ENCODE results near the gene STAC3. TPM values are rescaled to one million over a fixed set of nuclear protein-coding genes. Genes with fewer than 3 reads are reported as not detected.

Gene STAC3
- total RNA-seq, 1 donor from 2014 or later: 0.75 TPM

GRCh38 chr12:57216014-57216911 lies 34.7 kb downstream of the STAC3 start, which contains the start of gene NXPH4:
Gene NXPH4, plus strand, starts transcription at chr12:57216794. Its CDS starts 176 bp downstream, at chr12:57216970.
- H3K9me3 Mint-ChIP-seq (ENCODE audit: unreplicated experiment): no peaks in the 10 kb centered on the region
- H3K9ac ChIP-seq (ENCODE audit: low read length): peak within 1 kb of the TSS; percentile 31
- no peak within 1 kb of the TSS for H2AFZ ChIP-seq (ENCODE audit: low read depth, low read length)

DNA sequence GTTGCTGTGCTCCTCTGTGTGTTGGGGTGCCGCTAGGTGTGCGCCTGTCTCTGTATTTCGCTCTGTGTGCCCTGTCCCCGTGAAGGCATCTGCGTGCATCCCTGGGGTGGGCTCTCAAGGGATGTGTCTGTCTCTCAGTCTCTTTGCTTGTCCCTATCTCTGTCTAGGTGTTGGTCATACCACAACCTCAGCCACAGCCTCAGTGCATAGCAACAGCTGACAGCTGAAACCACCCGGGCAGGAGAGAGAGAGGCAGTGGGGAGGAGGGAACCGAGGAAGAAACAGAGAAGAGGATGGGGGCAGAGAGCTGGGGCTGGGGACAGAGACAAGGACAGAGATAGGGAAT lies 35.3 kb downstream of the STAC3 start:
- Histone ChIP-seq H3K79me2 (ENCODE audit: insufficient read depth, low read length) (no peaks in the 10 kb centered on the region), H4K20me1 (ENCODE audit: insufficient read depth, low read length) (peaks cover 74% of the 10 kb centered on the region), H3K36me3 (ENCODE audit: insufficient read depth, low read length) (no peaks in the 10 kb centered on the region), H2AFZ (ENCODE audit: low read depth, low read length) (no peak overlapping the region), H3K9me3 (ENCODE audit: insufficient read depth, low read depth, low read length) (peaks cover 3% of the 10 kb centered on the region), H3K27ac (ENCODE audit: low read depth, low read length) (no peak overlapping the region), H3K9ac (ENCODE audit: low read length) (no peak overlapping the region), H3K4me2 (ENCODE audit: low read length) (peak overlapping the region; percentile 84), H3K27me3 (ENCODE audit: insufficient read depth, low read length) (peaks cover 49% of the 10 kb centered on the region), H3K4me1 (ENCODE audit: insufficient read depth, low read length) (peaks cover 11% of the 10 kb centered on the region), H3K4me3 (ENCODE audit: insufficient read depth, low read depth, low read length) (no peak overlapping the region)
- DNase-seq (ENCODE audit: low read depth) (no peak), FAIRE-seq (no peak)
- Mint-ChIP-seq H3K9me3 (ENCODE audit: unreplicated experiment) (no peaks in the 10 kb centered on the region), H3K36me3 (ENCODE audit: low read depth, unreplicated experiment) (peaks cover 9% of the 10 kb centered on the region), H3K27ac (ENCODE audit: unreplicated experiment) (peak overlapping the region; percentile 12), H3K4me3 (ENCODE audit: unreplicated experiment) (peak overlapping the region; percentile 70), H3K27me3 (ENCODE audit: low read depth, unreplicated experiment) (peaks cover 35% of the 10 kb centered on the region), H3K4me1 (ENCODE audit: low read depth, unreplicated experiment) (peaks cover 40% of the 10 kb centered on the region)
- no peak for TF ChIP-seq EZH2 (IDR thresholded peaks at IDR 0.05; ENCODE audit: insufficient read depth, low read length)
- TF ChIP-seq, protein P1, sequence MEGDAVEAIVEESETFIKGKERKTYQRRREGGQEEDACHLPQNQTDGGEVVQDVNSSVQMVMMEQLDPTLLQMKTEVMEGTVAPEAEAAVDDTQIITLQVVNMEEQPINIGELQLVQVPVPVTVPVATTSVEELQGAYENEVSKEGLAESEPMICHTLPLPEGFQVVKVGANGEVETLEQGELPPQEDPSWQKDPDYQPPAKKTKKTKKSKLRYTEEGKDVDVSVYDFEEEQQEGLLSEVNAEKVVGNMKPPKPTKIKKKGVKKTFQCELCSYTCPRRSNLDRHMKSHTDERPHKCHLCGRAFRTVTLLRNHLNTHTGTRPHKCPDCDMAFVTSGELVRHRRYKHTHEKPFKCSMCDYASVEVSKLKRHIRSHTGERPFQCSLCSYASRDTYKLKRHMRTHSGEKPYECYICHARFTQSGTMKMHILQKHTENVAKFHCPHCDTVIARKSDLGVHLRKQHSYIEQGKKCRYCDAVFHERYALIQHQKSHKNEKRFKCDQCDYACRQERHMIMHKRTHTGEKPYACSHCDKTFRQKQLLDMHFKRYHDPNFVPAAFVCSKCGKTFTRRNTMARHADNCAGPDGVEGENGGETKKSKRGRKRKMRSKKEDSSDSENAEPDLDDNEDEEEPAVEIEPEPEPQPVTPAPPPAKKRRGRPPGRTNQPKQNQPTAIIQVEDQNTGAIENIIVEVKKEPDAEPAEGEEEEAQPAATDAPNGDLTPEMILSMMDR (IDR thresholded peaks at IDR 0.05; ENCODE audit: insufficient read depth, low read depth, low read length): no peak

More at GRCh38 chr12:57216014-57216911, 34.7 kb downstream of the STAC3 start, which contains the start of gene NXPH4:
- peak within 1 kb of the TSS; percentile 96 for H3K27ac Mint-ChIP-seq (ENCODE audit: unreplicated experiment)
- H3K4me2 ChIP-seq (ENCODE audit: low read length): peak within 1 kb of the TSS; percentile 84
- peaks cover 9% of the 10 kb centered on the region for H3K36me3 Mint-ChIP-seq (ENCODE audit: low read depth, unreplicated experiment)
- no peaks in the 10 kb centered on the region for H3K36me3 ChIP-seq (ENCODE audit: insufficient read depth, low read length)
- H3K4me1 ChIP-seq (ENCODE audit: insufficient read depth, low read length): peaks cover 11% of the 10 kb centered on the region
- TF ChIP-seq, protein P1 (IDR thresholded peaks at IDR 0.05; ENCODE audit: insufficient read depth, low read depth, low read length): no peak
- peak; percentile 69 for TF ChIP-seq EZH2 (IDR thresholded peaks at IDR 0.05; ENCODE audit: insufficient read depth, low read length)
- H4K20me1 ChIP-seq (ENCODE audit: insufficient read depth, low read length): peaks cover 72% of the 10 kb centered on the region
- peak within 1 kb of the TSS; percentile 90 for H3K4me3 Mint-ChIP-seq (ENCODE audit: unreplicated experiment)
- H3K4me1 Mint-ChIP-seq (ENCODE audit: low read depth, unreplicated experiment): peaks cover 42% of the 10 kb centered on the region
- H3K27ac ChIP-seq (ENCODE audit: low read depth, low read length): no peak within 1 kb of the TSS
- FAIRE-seq (no peak), DNase-seq (ENCODE audit: low read depth) (no peak)
- H3K9me3 ChIP-seq (ENCODE audit: insufficient read depth, low read depth, low read length): peaks cover 3% of the 10 kb centered on the region
- no peaks in the 10 kb centered on the region for H3K79me2 ChIP-seq (ENCODE audit: insufficient read depth, low read length)
- peaks cover 55% of the 10 kb centered on the region for H3K27me3 ChIP-seq (ENCODE audit: insufficient read depth, low read length)
- H3K27me3 Mint-ChIP-seq (ENCODE audit: low read depth, unreplicated experiment): peaks cover 41% of the 10 kb centered on the region
- H3K4me3 ChIP-seq (ENCODE audit: insufficient read depth, low read depth, low read length): peak within 1 kb of the TSS; percentile 54

All from astrocyte (in vitro differentiated cells and primary cell).